A673 (cell line): ENCODE measurements around the gene SALL3. TPM values are rescaled to one million over a fixed set of nuclear protein-coding genes. Genes with fewer than 3 reads are reported as not detected.

Experiments used
- BruUV-seq: library from RNA; stranded (reverse); fragments of 400-500 nt; replicated peaks from 2 replicates; lab custom pipeline; 2021; lab: Mats Ljungman, UMichigan
- CTCF ChIA-PET: fragments of 300-600 bp; sonication (Branson Sonifier 250); formaldehyde crosslinking; loops from one replicate; lab custom pipeline; 2022; ENCODE audit warnings: antibody characterized with exemption; lab: Charles Lee
- POLR2A ChIA-PET: fragments of 300-600 bp; sonication (Branson Sonifier 250); formaldehyde crosslinking; loops from one replicate; lab custom pipeline; 2022; ENCODE audit warnings: antibody characterized with exemption; ENCODE audit not compliant: low non-redundant PET; lab: Charles Lee
- DNase-seq: peaks from one replicate; pipeline ENCODE4 v3.0.0-alpha.2; 2015; ENCODE audit warnings: low spot score
- H3K27ac ChIP-seq: fragments of 200-600 bp; sonication (generic); 2 replicates; pipeline ENCODE4 v1.5.1; 2016; ENCODE audit warnings: mixed run types, low read depth, mild to moderate bottlenecking, mixed read lengths, antibody characterized with exemption, low read length; ENCODE audit not compliant: poor library complexity, severe bottlenecking
- H3K27me3 ChIP-seq: fragments of 200-600 bp; sonication (generic); replicated peaks from 2 replicates; pipeline ENCODE4 v1.6.1; 2017; ENCODE audit warnings: mixed run types, low read depth, mild to moderate bottlenecking, mixed read lengths, antibody characterized with exemption, low read length; ENCODE audit not compliant: insufficient read depth, poor library complexity
- H3K36me3 ChIP-seq: fragments of 200-600 bp; sonication (generic); 2 replicates; pipeline ENCODE4 v1.6.1; 2016; ENCODE audit warnings: mixed run types, mild to moderate bottlenecking, mixed read lengths, antibody characterized with exemption, low read length; ENCODE audit not compliant: insufficient read depth, poor library complexity, severe bottlenecking
- H3K4me1 ChIP-seq: fragments of 200-600 bp; sonication (generic); 2 replicates; pipeline ENCODE4 v1.6.1; 2017; ENCODE audit warnings: mixed run types, mild to moderate bottlenecking, mixed read lengths, antibody characterized with exemption, low read length; ENCODE audit not compliant: insufficient read depth, poor library complexity, severe bottlenecking
- H3K4me3 ChIP-seq: fragments of 200-600 bp; sonication (generic); 2 replicates; pipeline ENCODE4 v1.5.1; 2016; ENCODE audit warnings: low read depth, mixed run types, mild to moderate bottlenecking, mixed read lengths, low read length; ENCODE audit not compliant: poor library complexity, severe bottlenecking
- H3K9me3 ChIP-seq: fragments of 200-600 bp; sonication (generic); 2 replicates; pipeline ENCODE4 v1.6.1; 2016; ENCODE audit warnings: mixed run types, low read depth, mild to moderate bottlenecking, mixed read lengths, antibody characterized with exemption, low read length; ENCODE audit not compliant: poor library complexity, severe bottlenecking
- EZH2 ChIP-seq: fragments of 200-600 bp; sonication (generic); IDR thresholded peaks from 2 replicates; pipeline ENCODE4 v1.6.1; 2017; ENCODE audit warnings: borderline replicate concordance, low read depth, mild to moderate bottlenecking, mixed read lengths, antibody characterized with exemption, low read length; ENCODE audit not compliant: poor library complexity, severe bottlenecking
- intact Hi-C: fragments of 100-400 bp; cut with micrococcal nuclease; formaldehyde crosslinking; loops from one replicate; pipeline ENCODE4 v1.10.0; 2022; ENCODE audit not compliant: unreplicated experiment
- total RNA-seq: library from RNA; stranded (reverse); gene quantifications from 2 replicates; pipeline ENCODE4 v1.2.3, GENCODE V29; 2021
- TF ChIP-seq, protein P1 (sequence below): fragments of 300-800, 200-600 bp; sonication (generic); conservative IDR thresholded peaks from 2 replicates; pipeline ENCODE4 v1.5.1; 2017; ENCODE audit warnings: low read depth, mild to moderate bottlenecking, antibody characterized with exemption, low read length, moderate library complexity, mixed read lengths

SALL3 gene
- total RNA-seq, 1 experiment from 2014 or later: not detected

DNA sequence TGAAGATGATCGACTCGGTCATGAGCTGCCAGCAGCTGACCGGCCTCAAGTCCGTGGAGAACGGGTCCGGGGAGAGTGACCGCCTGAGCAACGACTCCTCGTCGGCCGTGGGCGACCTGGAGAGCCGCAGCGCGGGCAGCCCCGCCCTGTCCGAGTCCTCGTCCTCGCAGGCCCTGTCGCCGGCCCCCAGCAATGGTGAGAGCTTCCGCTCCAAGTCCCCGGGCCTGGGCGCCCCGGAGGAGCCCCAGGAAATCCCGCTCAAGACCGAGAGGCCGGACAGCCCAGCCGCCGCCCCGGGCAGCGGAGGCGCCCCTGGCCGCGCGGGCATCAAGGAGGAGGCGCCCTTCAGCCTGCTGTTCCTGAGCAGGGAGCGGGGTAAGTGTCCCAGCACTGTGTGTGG is 14.9 kb downstream of the SALL3 start:
- peaks cover 35% of the 10 kb centered on the region for H3K27me3 ChIP-seq
- ChIA-PET POLR2A (no interaction called here), CTCF (no interaction called here)
- H3K4me1 ChIP-seq: no peaks in the 10 kb centered on the region
- H3K4me3 ChIP-seq: no peak overlapping the region
- intact Hi-C loops: no loop called here
- no peak overlapping the region for H3K27ac ChIP-seq
- TF ChIP-seq EZH2: no peak
- TF ChIP-seq, protein P1, sequence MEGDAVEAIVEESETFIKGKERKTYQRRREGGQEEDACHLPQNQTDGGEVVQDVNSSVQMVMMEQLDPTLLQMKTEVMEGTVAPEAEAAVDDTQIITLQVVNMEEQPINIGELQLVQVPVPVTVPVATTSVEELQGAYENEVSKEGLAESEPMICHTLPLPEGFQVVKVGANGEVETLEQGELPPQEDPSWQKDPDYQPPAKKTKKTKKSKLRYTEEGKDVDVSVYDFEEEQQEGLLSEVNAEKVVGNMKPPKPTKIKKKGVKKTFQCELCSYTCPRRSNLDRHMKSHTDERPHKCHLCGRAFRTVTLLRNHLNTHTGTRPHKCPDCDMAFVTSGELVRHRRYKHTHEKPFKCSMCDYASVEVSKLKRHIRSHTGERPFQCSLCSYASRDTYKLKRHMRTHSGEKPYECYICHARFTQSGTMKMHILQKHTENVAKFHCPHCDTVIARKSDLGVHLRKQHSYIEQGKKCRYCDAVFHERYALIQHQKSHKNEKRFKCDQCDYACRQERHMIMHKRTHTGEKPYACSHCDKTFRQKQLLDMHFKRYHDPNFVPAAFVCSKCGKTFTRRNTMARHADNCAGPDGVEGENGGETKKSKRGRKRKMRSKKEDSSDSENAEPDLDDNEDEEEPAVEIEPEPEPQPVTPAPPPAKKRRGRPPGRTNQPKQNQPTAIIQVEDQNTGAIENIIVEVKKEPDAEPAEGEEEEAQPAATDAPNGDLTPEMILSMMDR: no peak
- H3K9me3 ChIP-seq: no peaks in the 10 kb centered on the region
- no TSS peak for BruUV-seq
- DNase-seq: no peak
- no peaks in the 10 kb centered on the region for H3K36me3 ChIP-seq

DNA sequence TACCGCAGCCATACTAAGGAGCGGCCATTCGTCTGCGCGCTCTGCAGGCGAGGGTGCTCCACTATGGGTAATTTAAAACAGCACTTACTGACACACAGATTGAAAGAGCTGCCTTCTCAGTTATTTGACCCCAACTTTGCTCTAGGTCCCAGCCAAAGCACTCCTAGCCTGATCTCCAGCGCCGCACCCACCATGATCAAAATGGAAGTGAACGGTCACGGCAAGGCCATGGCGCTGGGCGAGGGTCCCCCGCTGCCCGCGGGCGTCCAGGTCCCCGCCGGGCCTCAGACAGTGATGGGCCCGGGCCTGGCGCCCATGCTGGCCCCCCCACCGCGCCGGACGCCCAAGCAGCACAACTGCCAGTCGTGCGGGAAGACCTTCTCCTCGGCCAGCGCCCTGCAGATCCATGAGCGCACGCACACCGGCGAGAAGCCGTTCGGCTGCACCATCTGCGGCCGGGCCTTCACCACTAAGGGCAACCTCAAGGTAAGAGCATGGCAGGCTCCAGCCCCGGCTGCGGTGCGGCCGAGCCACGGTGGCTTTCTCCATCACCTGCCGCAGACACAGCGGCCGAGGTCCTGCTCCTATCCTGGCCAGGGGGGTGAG is 15.5 kb downstream of the SALL3 start:
- Histone ChIP-seq H3K27me3 (peaks cover 35% of the 10 kb centered on the region), H3K4me1 (no peaks in the 10 kb centered on the region), H3K27ac (no peak overlapping the region), H3K4me3 (no peak overlapping the region), H3K9me3 (no peaks in the 10 kb centered on the region), H3K36me3 (no peaks in the 10 kb centered on the region)
- CTCF ChIA-PET: no interaction called here
- intact Hi-C loops: no loop called here
- no peak for DNase-seq
- TF ChIP-seq EZH2: no peak
- TF ChIP-seq, protein P1: no peak
- BruUV-seq: no TSS peak
- POLR2A ChIA-PET: no interaction called here

DNA sequence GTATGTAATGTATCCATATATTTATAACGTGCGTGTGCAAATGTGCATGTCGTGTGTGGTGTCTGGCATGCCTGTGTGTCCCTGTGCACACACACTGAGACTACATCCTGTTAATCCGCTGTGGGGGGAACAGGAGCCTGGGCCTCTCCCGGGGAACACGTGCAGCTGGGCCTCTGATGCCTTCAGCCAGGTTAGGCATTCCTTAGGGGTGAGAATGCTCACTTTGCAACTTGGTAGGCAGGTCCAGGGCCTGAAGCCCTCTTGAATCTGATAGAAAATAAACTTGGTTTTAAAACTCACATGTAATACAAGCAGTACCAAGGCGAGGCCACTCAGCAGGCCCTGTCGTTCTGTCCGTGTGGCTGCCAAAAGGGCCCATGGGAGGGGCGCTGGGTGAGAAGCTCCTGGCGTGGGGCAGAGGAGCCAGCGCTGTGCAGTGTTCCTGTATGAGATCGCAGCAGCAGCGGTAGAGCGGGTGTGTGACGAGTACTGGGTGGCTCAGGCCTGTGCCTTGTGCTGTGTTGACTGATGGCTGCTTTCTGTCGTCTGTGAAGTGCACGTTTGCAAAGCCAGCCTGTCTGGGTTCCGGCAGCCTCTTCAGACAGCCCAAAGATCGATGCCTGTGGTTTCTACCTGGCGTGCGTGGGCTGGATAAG is 16.2 kb downstream of the SALL3 start:
- H3K4me3 ChIP-seq: no peak overlapping the region
- ChIA-PET POLR2A (no interaction called here), CTCF (no interaction called here)
- H3K4me1 ChIP-seq: no peaks in the 10 kb centered on the region
- intact Hi-C loops: no loop called here
- TF ChIP-seq EZH2: no peak
- TF ChIP-seq, protein P1: no peak
- BruUV-seq: no TSS peak
- no peak for DNase-seq
- no peaks in the 10 kb centered on the region for H3K9me3 ChIP-seq
- H3K27ac ChIP-seq: no peak overlapping the region
- no peaks in the 10 kb centered on the region for H3K36me3 ChIP-seq
- peaks cover 35% of the 10 kb centered on the region for H3K27me3 ChIP-seq
